ENCODE data around the gene THEM5.

THEM5 gene

DNA sequence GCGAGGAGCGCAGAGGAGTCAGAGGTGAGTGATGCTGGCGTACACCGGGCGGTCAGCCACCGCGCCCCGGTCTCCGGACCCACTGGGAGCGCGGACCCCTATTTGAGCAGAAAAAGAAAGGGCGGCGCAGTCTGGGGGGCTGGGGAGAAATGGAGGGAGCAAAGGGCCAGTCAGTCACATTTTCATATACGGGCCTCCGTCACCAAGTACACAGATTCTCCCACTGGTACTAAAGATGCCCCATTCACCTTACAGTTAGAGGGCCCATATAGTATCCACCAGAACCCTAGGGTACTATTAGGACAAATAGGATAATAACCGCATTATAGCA is 14.5 kb downstream of the THEM5 start:
- TF ChIP-seq, protein P1, sequence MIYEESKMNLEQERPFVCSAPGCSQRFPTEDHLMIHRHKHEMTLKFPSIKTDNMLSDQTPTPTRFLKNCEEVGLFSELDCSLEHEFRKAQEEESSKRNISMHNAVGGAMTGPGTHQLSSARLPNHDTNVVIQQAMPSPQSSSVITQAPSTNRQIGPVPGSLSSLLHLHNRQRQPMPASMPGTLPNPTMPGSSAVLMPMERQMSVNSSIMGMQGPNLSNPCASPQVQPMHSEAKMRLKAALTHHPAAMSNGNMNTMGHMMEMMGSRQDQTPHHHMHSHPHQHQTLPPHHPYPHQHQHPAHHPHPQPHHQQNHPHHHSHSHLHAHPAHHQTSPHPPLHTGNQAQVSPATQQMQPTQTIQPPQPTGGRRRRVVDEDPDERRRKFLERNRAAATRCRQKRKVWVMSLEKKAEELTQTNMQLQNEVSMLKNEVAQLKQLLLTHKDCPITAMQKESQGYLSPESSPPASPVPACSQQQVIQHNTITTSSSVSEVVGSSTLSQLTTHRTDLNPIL (CRISPR knock-in tag; IDR thresholded peaks at IDR 0.05; ENCODE audit: low read depth), result no peak
- no peak for TF ChIP-seq PPARA (CRISPR knock-in tag; IDR thresholded peaks at IDR 0.05; ENCODE audit: borderline replicate concordance)
- no peak for TF ChIP-seq ARNTL (CRISPR knock-in tag; IDR thresholded peaks at IDR 0.05; ENCODE audit: borderline replicate concordance, low read depth)
- no peak for TF ChIP-seq ZFP30 (CRISPR knock-in tag; IDR thresholded peaks at IDR 0.05)
- TF ChIP-seq ISL1 (CRISPR knock-in tag; IDR thresholded peaks at IDR 0.05), result no peak
- no peak for TF ChIP-seq ZFP3 (CRISPR knock-in tag; IDR thresholded peaks at IDR 0.05)
- no peak for TF ChIP-seq TOX (CRISPR knock-in tag; IDR thresholded peaks at IDR 0.05; ENCODE audit: borderline replicate concordance)
- no peak for TF ChIP-seq ZNF70 (CRISPR knock-in tag; IDR thresholded peaks at IDR 0.05)
- no peak for TF ChIP-seq GLIS3 (CRISPR knock-in tag; IDR thresholded peaks at IDR 0.05)
- TF ChIP-seq TCF4 (CRISPR knock-in tag; IDR thresholded peaks at IDR 0.05; ENCODE audit: borderline replicate concordance), result no peak
- no peak for TF ChIP-seq ZC3H10 (CRISPR knock-in tag; IDR thresholded peaks at IDR 0.05)
- TF ChIP-seq, protein P2, sequence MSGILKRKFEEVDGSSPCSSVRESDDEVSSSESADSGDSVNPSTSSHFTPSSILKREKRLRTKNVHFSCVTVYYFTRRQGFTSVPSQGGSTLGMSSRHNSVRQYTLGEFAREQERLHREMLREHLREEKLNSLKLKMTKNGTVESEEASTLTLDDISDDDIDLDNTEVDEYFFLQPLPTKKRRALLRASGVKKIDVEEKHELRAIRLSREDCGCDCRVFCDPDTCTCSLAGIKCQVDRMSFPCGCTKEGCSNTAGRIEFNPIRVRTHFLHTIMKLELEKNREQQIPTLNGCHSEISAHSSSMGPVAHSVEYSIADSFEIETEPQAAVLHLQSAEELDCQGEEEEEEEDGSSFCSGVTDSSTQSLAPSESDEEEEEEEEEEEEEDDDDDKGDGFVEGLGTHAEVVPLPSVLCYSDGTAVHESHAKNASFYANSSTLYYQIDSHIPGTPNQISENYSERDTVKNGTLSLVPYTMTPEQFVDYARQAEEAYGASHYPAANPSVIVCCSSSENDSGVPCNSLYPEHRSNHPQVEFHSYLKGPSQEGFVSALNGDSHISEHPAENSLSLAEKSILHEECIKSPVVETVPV (CRISPR knock-in tag; IDR thresholded peaks at IDR 0.05), result no peak
- TF ChIP-seq SNAI2 (CRISPR knock-in tag; IDR thresholded peaks at IDR 0.05), result no peak
- no peak for TF ChIP-seq CSDC2 (CRISPR knock-in tag; IDR thresholded peaks at IDR 0.05)
- no peak for TF ChIP-seq ZNF8 (CRISPR knock-in tag; IDR thresholded peaks at IDR 0.05)
- TF ChIP-seq PATZ1 (CRISPR knock-in tag; IDR thresholded peaks at IDR 0.05; ENCODE audit: borderline replicate concordance), result no peak
- no peak for TF ChIP-seq ZNF565 (CRISPR knock-in tag; conservative IDR thresholded peaks at IDR 0.05; ENCODE audit: low read depth)

GRCh38 chr1:151838222-151839081 is 15.1 kb downstream of the THEM5 start:
- ATAC-seq, result no peak
- TF ChIP-seq, protein P3, sequence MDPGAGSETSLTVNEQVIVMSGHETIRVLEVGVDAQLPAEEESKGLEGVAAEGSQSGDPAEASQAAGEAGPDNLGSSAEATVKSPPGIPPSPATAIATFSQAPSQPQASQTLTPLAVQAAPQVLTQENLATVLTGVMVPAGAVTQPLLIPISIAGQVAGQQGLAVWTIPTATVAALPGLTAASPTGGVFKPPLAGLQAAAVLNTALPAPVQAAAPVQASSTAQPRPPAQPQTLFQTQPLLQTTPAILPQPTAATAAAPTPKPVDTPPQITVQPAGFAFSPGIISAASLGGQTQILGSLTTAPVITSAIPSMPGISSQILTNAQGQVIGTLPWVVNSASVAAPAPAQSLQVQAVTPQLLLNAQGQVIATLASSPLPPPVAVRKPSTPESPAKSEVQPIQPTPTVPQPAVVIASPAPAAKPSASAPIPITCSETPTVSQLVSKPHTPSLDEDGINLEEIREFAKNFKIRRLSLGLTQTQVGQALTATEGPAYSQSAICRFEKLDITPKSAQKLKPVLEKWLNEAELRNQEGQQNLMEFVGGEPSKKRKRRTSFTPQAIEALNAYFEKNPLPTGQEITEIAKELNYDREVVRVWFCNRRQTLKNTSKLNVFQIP (CRISPR knock-in tag; IDR thresholded peaks at IDR 0.05; ENCODE audit: borderline replicate concordance, low read depth), result no peak
- TF ChIP-seq OSR1 (CRISPR knock-in tag; IDR thresholded peaks at IDR 0.05), result no peak
- no peak for TF ChIP-seq RARB (CRISPR knock-in tag; IDR thresholded peaks at IDR 0.05)

More for the DNA sequence above, 14.5 kb downstream of the THEM5 start:
- ATAC-seq, result no peak

GRCh38 chr1:151837884-151838221 is 15.7 kb downstream of the THEM5 start:
- no peak for ATAC-seq

More at GRCh38 chr1:151837884-151838221, 15.7 kb downstream of the THEM5 start:
- TF ChIP-seq TSHZ2 (CRISPR knock-in tag; IDR thresholded peaks at IDR 0.05) (no peak), ESRRG (CRISPR knock-in tag; IDR thresholded peaks at IDR 0.05) (no peak), PATZ1 (CRISPR knock-in tag; IDR thresholded peaks at IDR 0.05; ENCODE audit: borderline replicate concordance) (no peak), SNAI2 (CRISPR knock-in tag; IDR thresholded peaks at IDR 0.05) (no peak), GLIS3 (CRISPR knock-in tag; IDR thresholded peaks at IDR 0.05) (no peak)
